ENCODE data around the gene KPNA6.
"Not testable (repeated sequence)": the region's sequence is repeated elsewhere in the genome, so short reads cannot be mapped to it uniquely, and the experiment has no call there.

Gene KPNA6

GRCh38 chr1:32107742-32108661 lies at the start of gene KPNA6:
Gene KPNA6, plus strand, starts transcription at chr1:32108056. Its CDS starts 75 bp downstream, at chr1:32108131.
- no peak for DNase-seq

- DNase-seq: no peak
These were observed 46.9 kb upstream of the KPNA6 start for GRCh38 chr1:32060914-32061313.

- no peak for DNase-seq
These were observed 45.0 kb upstream of the KPNA6 start for GRCh38 chr1:32062867-32063230.

GRCh38 chr1:32063261-32063681 lies 44.6 kb upstream of the KPNA6 start:
- DNase-seq: no peak

- DNase-seq: not testable (repeated sequence)
These were observed 42.0 kb upstream of the KPNA6 start for GRCh38 chr1:32065613-32066488.

GRCh38 chr1:32066489-32066873 lies 41.4 kb upstream of the KPNA6 start:
- DNase-seq: no peak

GRCh38 chr1:32068957-32069588 lies 38.8 kb upstream of the KPNA6 start:
- no peak for DNase-seq

GRCh38 chr1:32071758-32072621 lies 35.9 kb upstream of the KPNA6 start:
- DNase-seq: peak; percentile 26

- DNase-seq: peak; percentile 77
These were observed 35.1 kb upstream of the KPNA6 start, which contains the start of gene TMEM39B for GRCh38 chr1:32072622-32073298. Gene TMEM39B, plus strand, starts transcription at chr1:32072939. Its CDS starts 109 bp downstream, at chr1:32073048.

- DNase-seq: peak; percentile 25
These were observed 34.3 kb upstream of the KPNA6 start for GRCh38 chr1:32073299-32074229.

GRCh38 chr1:32074841-32075240 lies 33.0 kb upstream of the KPNA6 start:
- DNase-seq: no peak

- DNase-seq: no peak
These were observed 30.4 kb upstream of the KPNA6 start for GRCh38 chr1:32077451-32077850.

GRCh38 chr1:32082022-32082421 lies 25.8 kb upstream of the KPNA6 start:
- no peak for DNase-seq

- not testable (repeated sequence) for DNase-seq
These were observed 21.5 kb upstream of the KPNA6 start for GRCh38 chr1:32086381-32086780.

- DNase-seq: no peak
These were observed 16.7 kb upstream of the KPNA6 start for GRCh38 chr1:32091176-32091575.

- DNase-seq: no peak
These were observed 16.3 kb upstream of the KPNA6 start for GRCh38 chr1:32091591-32091990.

- no peak for DNase-seq
These were observed 12.9 kb upstream of the KPNA6 start for GRCh38 chr1:32094746-32095521.

- no peak for DNase-seq
These were observed 8.4 kb upstream of the KPNA6 start for GRCh38 chr1:32099426-32099825.

GRCh38 chr1:32100359-32100758 lies 7.5 kb upstream of the KPNA6 start:
- no peak for DNase-seq

Data from 8988T (cell line).